ENCODE data around the gene DNAJC12.
"Not testable (repeated sequence)": the region's sequence is repeated elsewhere in the genome, so short reads cannot be mapped to it uniquely, and the experiment has no call there.

Gene DNAJC12

DNA sequence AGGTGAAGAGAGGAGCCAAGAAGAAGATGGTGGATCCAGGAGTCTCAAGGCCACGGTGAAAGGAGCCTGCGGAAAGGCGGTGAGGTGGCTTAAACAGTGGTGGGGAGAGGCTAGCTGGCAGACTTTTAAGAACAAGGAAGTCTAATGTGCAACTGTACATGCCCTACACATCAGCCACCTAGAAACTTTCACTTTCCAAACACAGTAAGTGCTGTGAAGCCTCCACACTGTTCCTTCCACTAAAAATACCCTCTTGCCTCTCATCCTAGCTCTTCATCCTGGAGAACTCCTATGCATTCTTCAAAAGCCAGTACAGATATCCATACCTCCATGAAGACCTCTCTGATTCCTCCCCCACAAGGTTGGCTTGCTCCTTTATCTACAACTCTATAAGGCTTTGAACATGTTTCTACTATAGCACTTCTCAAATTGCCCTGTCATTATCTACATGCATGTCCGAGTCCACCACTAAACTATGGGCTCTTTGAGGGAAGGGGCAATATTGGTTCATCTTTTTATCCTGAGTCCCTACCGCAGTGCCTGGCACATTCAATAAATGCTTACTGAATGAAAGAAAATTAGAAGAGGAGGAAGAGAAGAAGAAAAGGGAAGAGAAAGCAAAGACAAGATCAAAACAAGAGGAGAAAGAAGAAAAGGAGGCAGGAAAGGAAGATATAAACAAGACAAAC lies 54.2 kb downstream of the DNAJC12 start:
- no peak overlapping the region for H2AFZ ChIP-seq (ENCODE audit: low read depth, low read length)
- H3K36me3 ChIP-seq (ENCODE audit: control insufficient read depth in 1 of 2, insufficient read depth in 2 of 2, low read depth in 1 of 2, low read length in 2 of 2) = no peaks in the 10 kb centered on the region
- no peaks in the 10 kb centered on the region for H3K79me1 ChIP-seq (replicated peaks; ENCODE audit: low read length, poor library complexity, severe bottlenecking)
- H2BK15ac ChIP-seq (ENCODE audit: low read depth, poor library complexity, severe bottlenecking) = no peak overlapping the region
- H3K4me1 ChIP-seq (ENCODE audit: control insufficient read depth, insufficient read depth, low read depth, low read length) = peaks cover 3% of the 10 kb centered on the region
- H2BK5ac ChIP-seq (ENCODE audit: low read depth, low read length, poor library complexity, severe bottlenecking) = no peak overlapping the region
- H3K23ac ChIP-seq (ENCODE audit: low read length in 2 of 2) = no peak overlapping the region
- 88% methylated on average over 5 of the region's 5 CpGs for WGBS
- H3K27ac ChIP-seq (ENCODE audit: low read length, poor library complexity, severe bottlenecking) = no peak overlapping the region
- H3K4me2 ChIP-seq (ENCODE audit: low read length, poor library complexity, severe bottlenecking) = no peak overlapping the region
- H4K8ac ChIP-seq (ENCODE audit: low read length) = no peak overlapping the region
- no peak overlapping the region for H3K4me3 ChIP-seq (ENCODE audit: insufficient read depth in 1 of 2, low read depth in 1 of 2, low read length in 2 of 2)
- no peak overlapping the region for H4K91ac ChIP-seq (ENCODE audit: low read length)
- no peak for DNase-seq
- H3K27me3 ChIP-seq (ENCODE audit: control insufficient read depth in 1 of 2, insufficient read depth in 1 of 2, low read length in 2 of 2) = peaks cover 7 to 10% of the 10 kb centered on the region in 2 experiments
- H3K4ac ChIP-seq (ENCODE audit: low read depth in 1 of 2, low read length in 2 of 2) = no peak overlapping the region
- no peak overlapping the region for H2BK120ac ChIP-seq (ENCODE audit: low read depth, low read length)
- no peak overlapping the region for H2BK12ac ChIP-seq (ENCODE audit: low read length in 2 of 2)
- H3K9me3 ChIP-seq (ENCODE audit: control insufficient read depth, low read length) = no peaks in the 10 kb centered on the region
- no peak overlapping the region for H3K18ac ChIP-seq (ENCODE audit: low read depth in 1 of 2, low read length in 2 of 2)
- H3K14ac ChIP-seq (ENCODE audit: low read length in 2 of 2) = no peak overlapping the region
- H2AK5ac ChIP-seq (ENCODE audit: low read length, severe bottlenecking) = no peak overlapping the region
- H3K9ac ChIP-seq (ENCODE audit: low read length) = no peak overlapping the region

DNA sequence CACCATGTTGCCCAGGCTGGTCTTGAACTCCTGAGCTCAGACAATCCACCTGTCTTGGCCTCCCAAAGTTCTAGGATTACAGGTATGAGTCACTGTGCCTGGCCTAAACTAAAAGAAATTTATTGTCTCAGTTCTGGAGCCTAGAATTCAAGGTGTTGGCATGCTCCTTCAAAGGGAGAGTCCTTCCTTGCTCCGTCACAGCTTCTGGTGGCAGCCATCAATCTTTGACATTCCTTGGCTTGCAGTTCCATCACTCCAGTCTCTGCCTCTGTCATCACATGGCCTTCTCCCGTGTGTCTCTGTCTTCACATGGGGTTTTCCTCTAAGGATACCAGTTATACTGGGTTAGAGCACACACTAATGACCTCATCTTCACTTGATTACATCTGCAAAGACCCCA lies 55.5 kb downstream of the DNAJC12 start:
- no peak overlapping the region for H3K27ac ChIP-seq (ENCODE audit: low read length, poor library complexity, severe bottlenecking)
- H2BK12ac ChIP-seq (ENCODE audit: low read length in 2 of 2) = no peak overlapping the region
- no peak overlapping the region for H3K23ac ChIP-seq (ENCODE audit: low read length in 2 of 2)
- H2BK5ac ChIP-seq (ENCODE audit: low read depth, low read length, poor library complexity, severe bottlenecking) = no peak overlapping the region
- no peak overlapping the region for H3K18ac ChIP-seq (ENCODE audit: low read depth in 1 of 2, low read length in 2 of 2)
- no peak overlapping the region for H2AK5ac ChIP-seq (ENCODE audit: low read length, severe bottlenecking)
- no peak overlapping the region for H3K4ac ChIP-seq (ENCODE audit: low read depth in 1 of 2, low read length in 2 of 2)
- no peak overlapping the region for H2AFZ ChIP-seq (ENCODE audit: low read depth, low read length)
- peaks cover 7 to 10% of the 10 kb centered on the region in 2 experiments for H3K27me3 ChIP-seq (ENCODE audit: control insufficient read depth in 1 of 2, insufficient read depth in 1 of 2, low read length in 2 of 2)
- no peak overlapping the region for H4K91ac ChIP-seq (ENCODE audit: low read length)
- no peaks in the 10 kb centered on the region for H3K4me1 ChIP-seq (ENCODE audit: control insufficient read depth, insufficient read depth, low read depth, low read length)
- H3K4me3 ChIP-seq (ENCODE audit: insufficient read depth in 1 of 2, low read depth in 1 of 2, low read length in 2 of 2) = no peak overlapping the region
- no peaks in the 10 kb centered on the region for H3K36me3 ChIP-seq (ENCODE audit: control insufficient read depth in 1 of 2, insufficient read depth in 2 of 2, low read depth in 1 of 2, low read length in 2 of 2)
- no peak overlapping the region for H2BK120ac ChIP-seq (ENCODE audit: low read depth, low read length)
- WGBS = 82% methylated on average over 2 of the region's 2 CpGs
- no peaks in the 10 kb centered on the region for H3K79me1 ChIP-seq (replicated peaks; ENCODE audit: low read length, poor library complexity, severe bottlenecking)
- no peak overlapping the region for H3K9ac ChIP-seq (ENCODE audit: low read length)
- H3K4me2 ChIP-seq (ENCODE audit: low read length, poor library complexity, severe bottlenecking) = no peak overlapping the region
- no peak for DNase-seq
- no peak overlapping the region for H4K8ac ChIP-seq (ENCODE audit: low read length)
- no peak overlapping the region for H3K14ac ChIP-seq (ENCODE audit: low read length in 2 of 2)
- no peaks in the 10 kb centered on the region for H3K9me3 ChIP-seq (ENCODE audit: control insufficient read depth, low read length)
- no peak overlapping the region for H2BK15ac ChIP-seq (ENCODE audit: low read depth, poor library complexity, severe bottlenecking)

DNA sequence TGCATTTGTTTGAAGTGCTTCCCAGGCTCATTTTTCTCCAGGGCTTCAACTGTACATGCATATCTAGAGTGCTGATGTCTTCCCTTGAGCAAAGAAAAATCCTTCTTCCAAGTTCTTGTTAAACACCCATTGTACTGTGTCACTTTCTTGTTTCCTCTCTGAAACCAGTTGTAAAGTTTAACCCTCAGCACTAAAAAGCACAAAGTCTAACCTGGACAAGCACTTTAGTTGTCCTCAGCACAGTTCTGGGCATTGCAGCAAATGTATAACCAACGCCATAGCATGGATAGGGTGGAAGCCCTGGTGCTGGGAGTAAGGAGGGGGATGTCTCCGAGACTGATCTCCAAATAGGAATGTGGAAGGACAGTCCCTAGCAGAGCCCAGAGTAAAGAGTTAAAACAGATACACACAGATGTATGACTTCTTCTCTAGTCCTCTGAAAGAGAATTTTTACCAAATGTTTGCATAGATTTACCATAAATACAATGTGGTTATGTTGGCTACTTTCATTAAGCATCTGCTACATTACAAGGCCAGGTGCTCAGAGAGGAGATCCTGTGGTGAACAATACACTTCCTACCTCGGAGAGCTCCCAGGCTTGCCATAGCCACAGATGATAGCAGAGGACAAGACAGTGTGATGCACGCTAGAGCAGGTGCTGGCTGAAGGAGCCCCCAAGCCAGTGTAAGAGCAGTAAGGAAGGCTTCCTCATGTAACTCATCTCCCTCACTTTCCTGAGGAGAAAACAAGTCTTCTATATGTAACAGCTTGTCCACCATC lies 57.0 kb downstream of the DNAJC12 start:
- peak overlapping the region; percentile 42 for H2AFZ ChIP-seq (ENCODE audit: low read depth, low read length)
- no peak overlapping the region for H3K18ac ChIP-seq (ENCODE audit: low read depth in 1 of 2, low read length in 2 of 2)
- H3K14ac ChIP-seq (ENCODE audit: low read length in 2 of 2) = no peak overlapping the region
- no peak overlapping the region for H2BK5ac ChIP-seq (ENCODE audit: low read depth, low read length, poor library complexity, severe bottlenecking)
- no peak overlapping the region for H2BK15ac ChIP-seq (ENCODE audit: low read depth, poor library complexity, severe bottlenecking)
- H2AK5ac ChIP-seq (ENCODE audit: low read length, severe bottlenecking) = no peak overlapping the region
- H2BK120ac ChIP-seq (ENCODE audit: low read depth, low read length) = no peak overlapping the region
- no peaks in the 10 kb centered on the region for H3K79me1 ChIP-seq (replicated peaks; ENCODE audit: low read length, poor library complexity, severe bottlenecking)
- peaks cover 7 to 18% of the 10 kb centered on the region in 2 experiments for H3K27me3 ChIP-seq (ENCODE audit: control insufficient read depth in 1 of 2, insufficient read depth in 1 of 2, low read length in 2 of 2)
- no peak overlapping the region for H3K4me3 ChIP-seq (ENCODE audit: insufficient read depth in 1 of 2, low read depth in 1 of 2, low read length in 2 of 2)
- DNase-seq = no peak
- no peak overlapping the region for H3K23ac ChIP-seq (ENCODE audit: low read length in 2 of 2)
- H4K91ac ChIP-seq (ENCODE audit: low read length) = no peak overlapping the region
- 28% methylated on average over 3 of the region's 4 CpGs for WGBS
- no peak overlapping the region for H2BK12ac ChIP-seq (ENCODE audit: low read length in 2 of 2)
- no peak overlapping the region for H4K8ac ChIP-seq (ENCODE audit: low read length)
- no peaks in the 10 kb centered on the region for H3K4me1 ChIP-seq (ENCODE audit: control insufficient read depth, insufficient read depth, low read depth, low read length)
- no peak overlapping the region for H3K9ac ChIP-seq (ENCODE audit: low read length)
- H3K4me2 ChIP-seq (ENCODE audit: low read length, poor library complexity, severe bottlenecking) = no peak overlapping the region
- H3K27ac ChIP-seq (ENCODE audit: low read length, poor library complexity, severe bottlenecking) = no peak overlapping the region
- no peak overlapping the region for H3K4ac ChIP-seq (ENCODE audit: low read depth in 1 of 2, low read length in 2 of 2)
- no peaks in the 10 kb centered on the region for H3K36me3 ChIP-seq (ENCODE audit: control insufficient read depth in 1 of 2, insufficient read depth in 2 of 2, low read depth in 1 of 2, low read length in 2 of 2)
- no peaks in the 10 kb centered on the region for H3K9me3 ChIP-seq (ENCODE audit: control insufficient read depth, low read length)

DNA sequence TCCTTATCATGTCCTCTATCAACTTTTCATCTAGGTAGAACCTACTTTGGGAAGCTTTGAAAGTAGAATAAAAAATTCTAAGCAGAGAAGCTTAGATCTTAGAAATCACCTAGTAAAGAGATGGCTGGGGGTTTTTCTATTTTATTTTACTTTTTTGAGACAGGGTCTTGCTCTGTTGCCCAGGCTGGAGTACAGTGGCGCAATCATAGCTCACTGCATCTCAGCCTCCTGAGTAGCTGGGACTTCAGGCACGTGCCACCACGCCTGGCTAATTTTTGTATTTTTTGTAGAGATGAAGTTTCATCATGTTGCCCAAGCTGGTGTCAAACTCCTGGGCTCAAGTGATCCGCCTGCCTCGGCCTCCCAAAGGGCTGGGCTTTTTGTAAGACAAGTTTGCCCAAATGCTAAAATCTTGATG lies 57.8 kb downstream of the DNAJC12 start:
- H2BK120ac ChIP-seq (ENCODE audit: low read depth, low read length); H4K8ac ChIP-seq (ENCODE audit: low read length); DNase-seq; H2BK12ac ChIP-seq (ENCODE audit: low read length in 2 of 2); H3K9me3 ChIP-seq (ENCODE audit: control insufficient read depth, low read length); H2BK15ac ChIP-seq (ENCODE audit: low read depth, poor library complexity, severe bottlenecking); H2AFZ ChIP-seq (ENCODE audit: low read depth, low read length); H3K4me3 ChIP-seq (ENCODE audit: insufficient read depth in 1 of 2, low read depth in 1 of 2, low read length in 2 of 2); H3K4me1 ChIP-seq (ENCODE audit: control insufficient read depth, insufficient read depth, low read depth, low read length); H3K36me3 ChIP-seq (ENCODE audit: control insufficient read depth in 1 of 2, insufficient read depth in 2 of 2, low read depth in 1 of 2, low read length in 2 of 2); H3K9ac ChIP-seq (ENCODE audit: low read length); H3K79me1 ChIP-seq (replicated peaks; ENCODE audit: low read length, poor library complexity, severe bottlenecking); H4K91ac ChIP-seq (ENCODE audit: low read length); H3K18ac ChIP-seq (ENCODE audit: low read depth in 1 of 2, low read length in 2 of 2); H2AK5ac ChIP-seq (ENCODE audit: low read length, severe bottlenecking); H3K4ac ChIP-seq (ENCODE audit: low read depth in 1 of 2, low read length in 2 of 2); H3K14ac ChIP-seq (ENCODE audit: low read length in 2 of 2); H3K27ac ChIP-seq (ENCODE audit: low read length, poor library complexity, severe bottlenecking); H3K23ac ChIP-seq (ENCODE audit: low read length in 2 of 2); H2BK5ac ChIP-seq (ENCODE audit: low read depth, low read length, poor library complexity, severe bottlenecking); H3K4me2 ChIP-seq (ENCODE audit: low read length, poor library complexity, severe bottlenecking): not testable (repeated sequence)
- H3K27me3 ChIP-seq (ENCODE audit: control insufficient read depth in 1 of 2, insufficient read depth in 1 of 2, low read length in 2 of 2) = peaks cover 7 to 18% of the 10 kb centered on the region in 2 experiments
- 29% methylated on average over 3 of the region's 5 CpGs for WGBS

Data from mesenchymal stem cell (in vitro differentiated cells and primary cell).